Lower leg skin (tissue), 4 donors: ENCODE data around the gene EFCAB6. TPM values are rescaled to one million over a fixed set of nuclear protein-coding genes. Genes with fewer than 3 reads are reported as not detected.

Experiments used
- DNase-seq, 2 donors: peaks; one replicate each; pipeline ENCODE4 v3.0.0-alpha.2; 2019; ENCODE audit warnings: low spot score in 2 of 2
- H3K4me3 ChIP-seq: fragments of 200-600 bp; sonication (generic); 2 replicates; pipeline ENCODE4 v1.5.1; 2017; ENCODE audit warnings: mild to moderate bottlenecking, low read depth; ENCODE audit not compliant: poor library complexity, severe bottlenecking
- POLR2A ChIP-seq, 2 donors: fragments of 450-650 bp; IDR thresholded peaks; one replicate each; pipeline ENCODE4 v1.6.1; 2016 to 2017; ENCODE audit warnings: antibody characterized with exemption in 2 of 2, mild to moderate bottlenecking in 1 of 2, moderate library complexity in 1 of 2
- WGBS, 2 donors: methylation state at CpG; one replicate each; pipeline ENCODE4 v1.1.5; 2018; 5-methylcytosine and 5-hydroxymethylcytosine counted together
- intact Hi-C: fragments of 100-400 bp; cut with DNase I; formaldehyde crosslinking; loops from one replicate; pipeline ENCODE4 v1.15.0; 2023; ENCODE audit warnings: low total_unique reads
- total RNA-seq, 4 donors: library from RNA; depleted of rRNA; stranded (reverse); fragments of >200 nt; gene quantifications; one replicate each; pipeline ENCODE4 v1.1.0, GENCODE V29; 2016
- TF ChIP-seq, protein P1 (sequence below), 3 donors: fragments of 450-650 bp; IDR thresholded peaks; one replicate each; pipeline ENCODE4 v1.5.1; 2016; ENCODE audit warnings: antibody characterized with exemption in 3 of 3, mild to moderate bottlenecking in 3 of 3, moderate library complexity in 2 of 3

EFCAB6 gene
- total RNA-seq, 4 donors from 2014 or later: 0.44 to 4.2 (median 1.8) TPM

DNA sequence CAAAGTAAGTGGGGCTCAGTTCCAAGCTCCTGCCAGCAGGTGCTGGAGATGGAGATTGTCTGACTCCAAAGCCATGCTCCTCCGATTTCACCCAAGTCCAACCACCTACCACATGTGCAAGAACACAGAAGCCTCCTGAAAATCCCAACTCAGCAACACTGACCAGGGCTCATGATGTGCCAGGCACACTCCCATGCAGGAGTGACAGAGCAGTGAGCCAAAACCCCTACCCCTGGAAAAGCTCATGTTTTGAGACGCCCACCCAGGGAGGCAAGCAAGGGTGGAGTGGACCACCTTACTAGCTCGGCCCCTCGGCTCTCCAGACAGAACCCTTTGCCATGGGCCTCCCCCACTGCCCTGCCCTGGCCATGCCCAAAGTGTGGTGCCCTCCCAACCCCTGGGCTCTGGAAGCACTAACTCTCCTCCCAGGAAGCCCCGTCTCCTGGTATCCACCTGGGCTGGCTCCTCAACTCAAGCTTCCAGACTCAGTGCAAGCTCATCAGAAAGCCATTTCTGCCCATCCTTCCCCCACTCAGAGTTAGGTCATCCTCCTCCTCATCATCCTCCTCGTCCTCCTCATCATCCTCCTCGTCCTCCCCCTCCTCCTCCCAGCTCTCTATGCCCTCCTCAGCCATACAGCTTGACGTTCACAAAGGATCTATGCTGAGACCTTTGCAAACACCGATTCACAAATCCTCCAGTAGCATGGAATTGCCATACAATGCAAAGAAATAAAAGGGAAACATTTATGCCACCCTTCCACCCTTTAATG, 245.4 kb downstream of the EFCAB6 start:
- TF ChIP-seq, protein P1, sequence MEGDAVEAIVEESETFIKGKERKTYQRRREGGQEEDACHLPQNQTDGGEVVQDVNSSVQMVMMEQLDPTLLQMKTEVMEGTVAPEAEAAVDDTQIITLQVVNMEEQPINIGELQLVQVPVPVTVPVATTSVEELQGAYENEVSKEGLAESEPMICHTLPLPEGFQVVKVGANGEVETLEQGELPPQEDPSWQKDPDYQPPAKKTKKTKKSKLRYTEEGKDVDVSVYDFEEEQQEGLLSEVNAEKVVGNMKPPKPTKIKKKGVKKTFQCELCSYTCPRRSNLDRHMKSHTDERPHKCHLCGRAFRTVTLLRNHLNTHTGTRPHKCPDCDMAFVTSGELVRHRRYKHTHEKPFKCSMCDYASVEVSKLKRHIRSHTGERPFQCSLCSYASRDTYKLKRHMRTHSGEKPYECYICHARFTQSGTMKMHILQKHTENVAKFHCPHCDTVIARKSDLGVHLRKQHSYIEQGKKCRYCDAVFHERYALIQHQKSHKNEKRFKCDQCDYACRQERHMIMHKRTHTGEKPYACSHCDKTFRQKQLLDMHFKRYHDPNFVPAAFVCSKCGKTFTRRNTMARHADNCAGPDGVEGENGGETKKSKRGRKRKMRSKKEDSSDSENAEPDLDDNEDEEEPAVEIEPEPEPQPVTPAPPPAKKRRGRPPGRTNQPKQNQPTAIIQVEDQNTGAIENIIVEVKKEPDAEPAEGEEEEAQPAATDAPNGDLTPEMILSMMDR (IDR thresholded peaks at IDR 0.05): no peak
- no peak for TF ChIP-seq POLR2A (IDR thresholded peaks at IDR 0.05)
- 83 to 88% methylated on average over 8 to 9 of the region's 9 CpGs for WGBS, 2 donors
- no peak for DNase-seq
- no peak overlapping the region for H3K4me3 ChIP-seq
- intact Hi-C loops: no loop called here

DNA sequence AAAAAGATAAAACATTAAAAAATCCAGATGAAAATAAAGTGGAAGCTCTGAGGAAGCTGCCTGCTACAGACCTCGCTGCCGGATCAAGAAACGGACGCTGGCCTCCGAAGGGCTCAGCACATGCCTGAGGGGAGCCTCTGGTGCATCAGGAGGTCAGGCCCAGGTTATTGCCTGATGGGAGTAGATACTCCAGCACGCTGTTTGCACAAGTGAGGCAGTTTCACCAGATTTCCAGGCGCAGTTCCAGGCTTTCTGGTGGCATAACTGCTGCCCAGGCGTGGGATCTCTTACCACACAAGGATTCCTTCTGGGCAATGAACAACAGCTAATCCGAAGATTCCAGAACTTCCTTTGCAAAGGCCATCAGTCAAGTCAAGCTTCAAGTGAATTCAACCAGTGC, 246.1 kb downstream of the EFCAB6 start:
- DNase-seq: no peak
- intact Hi-C loops: no loop called here
- 47 to 67% methylated on average over 9 of the region's 9 CpGs for WGBS, 2 donors
- H3K4me3 ChIP-seq: no peak overlapping the region
- TF ChIP-seq POLR2A (IDR thresholded peaks at IDR 0.05): no peak
- TF ChIP-seq, protein P1 (IDR thresholded peaks at IDR 0.05): no peak

DNA sequence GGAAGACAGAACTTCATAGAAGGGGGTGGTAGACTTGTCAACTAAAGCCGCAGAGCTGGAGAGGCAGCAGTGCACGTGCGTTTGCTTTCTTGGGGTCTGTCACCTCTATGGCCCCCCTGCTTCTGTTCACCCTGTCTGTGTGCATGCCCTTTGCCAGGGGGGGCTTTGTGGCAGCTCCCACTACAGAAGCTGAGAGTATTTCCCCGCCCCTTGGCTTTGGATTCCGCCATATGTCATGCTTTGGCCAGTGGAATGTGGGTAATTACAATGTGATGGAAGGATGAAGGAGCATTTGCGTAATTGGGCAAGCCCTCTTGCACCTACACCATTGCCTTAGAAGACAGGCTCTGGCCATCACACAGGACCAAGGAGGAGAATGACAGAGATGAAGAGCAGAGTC, 247.2 kb downstream of the EFCAB6 start:
- DNase-seq: no peak
- H3K4me3 ChIP-seq: no peak overlapping the region
- 92% methylated on average over 6 of the region's 6 CpGs for WGBS, 2 donors
- intact Hi-C loops: no loop called here
- TF ChIP-seq, protein P1 (IDR thresholded peaks at IDR 0.05): no peak
- no peak for TF ChIP-seq POLR2A (IDR thresholded peaks at IDR 0.05)

DNA sequence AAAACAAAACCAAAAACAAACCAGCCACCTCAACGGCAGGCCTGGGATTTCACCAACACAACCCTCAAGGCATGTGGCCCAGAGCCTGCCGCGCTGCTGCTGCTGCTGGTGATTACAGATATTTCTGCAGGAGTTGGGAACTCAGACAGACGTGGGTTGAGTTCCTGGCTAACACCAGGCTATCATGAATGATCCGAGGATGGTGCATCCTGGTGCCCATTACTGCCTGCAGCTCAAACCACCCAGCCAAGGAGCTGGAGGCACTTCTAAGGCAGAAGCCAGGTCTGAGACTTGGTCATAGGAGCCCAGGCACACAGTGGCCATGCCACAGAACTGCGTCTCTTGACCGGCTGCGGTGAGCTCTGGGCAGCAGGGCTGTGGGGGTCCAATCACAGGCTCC, 248.5 kb downstream of the EFCAB6 start:
- TF ChIP-seq POLR2A (IDR thresholded peaks at IDR 0.05): no peak
- TF ChIP-seq, protein P1 (IDR thresholded peaks at IDR 0.05): no peak
- intact Hi-C loops: no loop called here
- 42 to 71% methylated on average over 5 to 8 of the region's 8 CpGs for WGBS, 2 donors
- no peak for DNase-seq
- H3K4me3 ChIP-seq: no peak overlapping the region

DNA sequence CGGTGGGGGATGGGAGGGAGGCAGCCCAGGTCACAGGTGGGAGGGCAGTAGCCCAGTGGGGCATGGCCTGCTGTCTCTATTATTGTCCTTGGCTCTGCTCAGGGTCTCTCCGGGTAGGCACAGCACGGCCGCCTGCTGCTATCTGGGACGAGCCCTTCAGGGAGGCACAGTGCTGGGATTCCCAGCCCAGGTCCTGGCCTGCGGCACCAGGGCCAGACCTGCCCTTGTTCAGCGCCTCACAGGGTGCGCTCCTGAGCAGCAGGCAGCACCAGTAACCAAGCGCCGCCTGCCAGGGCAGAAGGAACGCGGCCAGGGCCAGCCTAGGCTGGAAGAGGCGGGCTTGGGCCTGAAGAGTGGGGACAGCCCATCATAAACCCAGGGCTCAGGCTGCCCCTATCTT, 249.3 kb downstream of the EFCAB6 start:
- intact Hi-C loops: no loop called here
- 49 to 68% methylated on average over 8 to 13 of the region's 13 CpGs for WGBS, 2 donors
- no peak for DNase-seq
- no peak for TF ChIP-seq POLR2A (IDR thresholded peaks at IDR 0.05)
- TF ChIP-seq, protein P1 (IDR thresholded peaks at IDR 0.05): no peak
- no peak overlapping the region for H3K4me3 ChIP-seq
